ENCODE measurements around the gene GCH1. TPM values are rescaled to one million over a fixed set of nuclear protein-coding genes. Genes with fewer than 3 reads are reported as not detected.

Gene GCH1
- total RNA-seq, 1 donor from 2014 or later: 9.0 TPM

- no peak overlapping the region for H3K4me3 Mint-ChIP-seq
- no peaks in the 10 kb centered on the region for H3K27me3 ChIP-seq
- H4K20me1 ChIP-seq (ENCODE audit: low read depth): no peaks in the 10 kb centered on the region
- H3K9me3 ChIP-seq (ENCODE audit: low read depth): no peaks in the 10 kb centered on the region
- H3K4me2 ChIP-seq: no peak overlapping the region
- no peak overlapping the region for H3K9ac ChIP-seq
- TF ChIP-seq EZH2phosphoT487 (IDR thresholded peaks at IDR 0.05): no peak
- no peak for TF ChIP-seq CTCF (IDR thresholded peaks at IDR 0.05)
- TF ChIP-seq EZH2 (IDR thresholded peaks at IDR 0.05): no peak
- H3K27me3 Mint-ChIP-seq (ENCODE audit: insufficient read depth, low read depth): no peaks in the 10 kb centered on the region
- no peaks in the 10 kb centered on the region for H3K79me2 ChIP-seq (ENCODE audit: low read depth)
- peak overlapping the region; percentile 85 for H3K27ac Mint-ChIP-seq
- no peak overlapping the region for H2AFZ ChIP-seq (replicated peaks)
- H3K4me1 Mint-ChIP-seq: peaks cover 6% of the 10 kb centered on the region
- H3K4me1 ChIP-seq: no peaks in the 10 kb centered on the region
- no peaks in the 10 kb centered on the region for H3F3A ChIP-seq (ENCODE audit: low read depth)
- DNase-seq (ENCODE audit: low spot score): no peak
- peaks cover 6% of the 10 kb centered on the region for H3K36me3 ChIP-seq
- peaks cover 36% of the 10 kb centered on the region for H3K36me3 Mint-ChIP-seq
- H3K27ac ChIP-seq: no peak overlapping the region
- H3K9me3 Mint-ChIP-seq: peaks cover 6% of the 10 kb centered on the region
- H3K4me3 ChIP-seq: no peak overlapping the region
Observed at GRCh38 chr14:54944737-54945391, 42.2 kb upstream of the GCH1 start.

GRCh38 chr14:54942913-54943312 is 40.3 kb upstream of the GCH1 start:
- Mint-ChIP-seq H3K27ac (no peak overlapping the region), H3K36me3 (peaks cover 21% of the 10 kb centered on the region), H3K27me3 (ENCODE audit: insufficient read depth, low read depth) (no peaks in the 10 kb centered on the region)

GRCh38 chr14:54936816-54937215 is 34.2 kb upstream of the GCH1 start:
- Mint-ChIP-seq H3K9me3 (no peaks in the 10 kb centered on the region), H3K4me1 (no peaks in the 10 kb centered on the region), H3K36me3 (peaks cover 4% of the 10 kb centered on the region), H3K4me3 (no peak overlapping the region), H3K27ac (no peak overlapping the region), H3K27me3 (ENCODE audit: insufficient read depth, low read depth) (no peaks in the 10 kb centered on the region)
- H3K4me3 ChIP-seq: no peak overlapping the region
- no peak overlapping the region for H2AFZ ChIP-seq (replicated peaks)
- H3K4me2 ChIP-seq: no peak overlapping the region
- H3K36me3 ChIP-seq: peaks cover 7% of the 10 kb centered on the region
- no peak for TF ChIP-seq EZH2phosphoT487 (IDR thresholded peaks at IDR 0.05)
- TF ChIP-seq EZH2 (IDR thresholded peaks at IDR 0.05): no peak
- TF ChIP-seq CTCF (IDR thresholded peaks at IDR 0.05): no peak
- no peaks in the 10 kb centered on the region for H3K27me3 ChIP-seq
- no peaks in the 10 kb centered on the region for H3K4me1 ChIP-seq
- no peak overlapping the region for H3K9ac ChIP-seq
- H3K9me3 ChIP-seq (ENCODE audit: low read depth): no peaks in the 10 kb centered on the region
- no peak overlapping the region for H3K27ac ChIP-seq
- H3F3A ChIP-seq (ENCODE audit: low read depth): no peaks in the 10 kb centered on the region
- DNase-seq (ENCODE audit: low spot score): no peak
- H4K20me1 ChIP-seq (ENCODE audit: low read depth): no peaks in the 10 kb centered on the region
- no peaks in the 10 kb centered on the region for H3K79me2 ChIP-seq (ENCODE audit: low read depth)

More at GRCh38 chr14:54942913-54943312, 40.3 kb upstream of the GCH1 start:
- Histone ChIP-seq H3K79me2 (ENCODE audit: low read depth) (no peaks in the 10 kb centered on the region), H3K9me3 (ENCODE audit: low read depth) (no peaks in the 10 kb centered on the region), H3K4me1 (no peaks in the 10 kb centered on the region), H3F3A (ENCODE audit: low read depth) (no peaks in the 10 kb centered on the region), H2AFZ (replicated peaks) (no peak overlapping the region), H3K4me2 (no peak overlapping the region), H3K27ac (no peak overlapping the region), H4K20me1 (ENCODE audit: low read depth) (no peaks in the 10 kb centered on the region), H3K4me3 (no peak overlapping the region), H3K9ac (no peak overlapping the region), H3K36me3 (peaks cover 11% of the 10 kb centered on the region), H3K27me3 (no peaks in the 10 kb centered on the region)
- Mint-ChIP-seq H3K4me3 (no peak overlapping the region), H3K4me1 (peaks cover 6% of the 10 kb centered on the region), H3K9me3 (peaks cover 1% of the 10 kb centered on the region)
- DNase-seq (ENCODE audit: low spot score): no peak
- TF ChIP-seq CTCF (IDR thresholded peaks at IDR 0.05) (no peak), EZH2 (IDR thresholded peaks at IDR 0.05) (no peak), EZH2phosphoT487 (IDR thresholded peaks at IDR 0.05) (no peak)
